Kidney (tissue), 14 donors: ENCODE measurements around the gene PWP1. TPM values are rescaled to one million over a fixed set of nuclear protein-coding genes. Genes with fewer than 3 reads are reported as not detected.

ENCODE experiments used
- DNase-seq, 5 donors: peaks; one replicate each; pipeline ENCODE4 v3.0.0-alpha.2; 2013 to 2020
- FAIRE-seq: peaks from 2 replicates; lab custom pipeline; 2012; peaks lifted over from hg19 to GRCh38; lab: Jason Lieb, UNC
- H3K27ac ChIP-seq, 2 donors: one replicate each; pipeline ENCODE4 v1.7.0; 2013; ENCODE audit warnings: low read depth in 2 of 2, low read length in 2 of 2, inconsistent platforms in 1 of 2
- H3K27me3 ChIP-seq: one replicate; pipeline ENCODE4 v1.7.1; 2013; ENCODE audit warnings: low read length, inconsistent platforms; ENCODE audit not compliant: control insufficient read depth, insufficient read depth
- H3K36me3 ChIP-seq, 3 donors: one replicate each; pipeline versions ENCODE4 v1.7.0 to v1.7.1; 2013; ENCODE audit warnings: low read length in 3 of 3, control low read depth in 1 of 3, inconsistent platforms in 1 of 3; ENCODE audit not compliant: insufficient read depth in 3 of 3, control insufficient read depth in 2 of 3
- H3K4me1 ChIP-seq, 3 donors: one replicate each; pipeline versions ENCODE4 v1.7.0 to v1.7.1; 2013; ENCODE audit warnings: low read length in 3 of 3, inconsistent platforms in 1 of 3, low read depth in 1 of 3; ENCODE audit not compliant: control insufficient read depth in 2 of 3, insufficient read depth in 2 of 3
- H3K4me3 ChIP-seq, 3 donors: one replicate each; pipeline versions ENCODE4 v1.7.0 to v1.8.1; 2013; ENCODE audit warnings: low read length in 3 of 3, control low read depth in 1 of 3, inconsistent platforms in 1 of 3
- H3K9ac ChIP-seq, 3 donors: one replicate each; pipeline versions ENCODE4 v1.7.0 to v1.7.1; 2013; ENCODE audit warnings: low read length in 3 of 3, control low read depth in 1 of 3, inconsistent platforms in 1 of 3
- H3K9me3 ChIP-seq, 3 donors: one replicate each; pipeline versions ENCODE4 v1.7.0 to v1.7.1; 2013; ENCODE audit warnings: low read length in 3 of 3, control low read depth in 1 of 3, inconsistent platforms in 1 of 3; ENCODE audit not compliant: control insufficient read depth in 2 of 3, insufficient read depth in 1 of 3
- intact Hi-C: fragments of 100-400 bp; cut with DNase I; formaldehyde crosslinking; loops from one replicate; pipeline ENCODE4 v1.11.1; 2022
- polyA plus RNA-seq: library from polyadenylated mRNA; stranded (reverse); fragments of 350-450 nt; fragmentation: Illumina TruSeq; extraction: RNeasy Lipid Tissue Mini Kit (QIAGEN cat#74804); gene quantifications from one replicate; pipeline ENCODE4 v1.2.3, GENCODE V29; 2014; ENCODE audit warnings: low read depth, low replicate concordance; ENCODE audit not compliant: insufficient read depth
- total RNA-seq: library from RNA; stranded (reverse); fragmentation: NEBNext Ultra II Directional; extraction: Animal tissue kit (Norgen Biotek cat#: 25700); gene quantifications from one replicate; pipeline ENCODE4 v1.2.1, GENCODE V29; 2021
- TF ChIP-seq, protein P1 (sequence below): IDR thresholded peaks from 3 replicates; pipeline ENCODE4 v1.5.1; 2012; ENCODE audit warnings: mild to moderate bottlenecking, moderate library complexity, borderline replicate concordance; ENCODE audit not compliant: insufficient read depth; ENCODE audit errors: extremely low read depth
- donor health status: control.
- donor health status: control.
- donor health status: control.
- donor health status: control.
- donor health status: control.
- donor health status: DM: yes; HTN: yes; CAD: no.
- donor health status: Normal renal cell carcinoma (clear cell type).

The PWP1 gene
- total and polyA plus RNA-seq, 2 donors from 2014 or later: 27.4 to 28.8 TPM

DNA sequence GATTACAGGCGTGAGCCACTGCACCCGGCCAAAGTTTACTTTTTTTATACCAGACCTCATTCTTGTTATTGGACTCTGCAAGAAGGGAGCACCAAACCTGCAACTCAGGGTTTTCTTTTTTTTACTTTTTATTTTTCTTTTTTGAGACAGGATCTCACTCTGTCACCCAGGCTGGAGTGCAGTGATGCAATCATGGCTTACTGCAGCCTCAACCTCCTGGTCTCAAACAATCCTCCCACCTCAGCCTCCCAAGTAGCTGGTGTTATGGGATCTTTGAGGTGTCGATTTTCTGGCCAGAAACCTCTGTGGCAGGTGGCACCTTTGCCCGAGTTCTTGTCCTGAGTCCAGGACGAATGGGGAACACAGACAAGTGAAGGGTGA is 4.2 kb upstream of the PWP1 start:
- FAIRE-seq (no peak), DNase-seq (no peak)
- Histone ChIP-seq H3K27ac (no peak overlapping the region), H3K27me3 (no peaks in the 10 kb centered on the region), H3K36me3 (no peaks in the 10 kb centered on the region), H3K4me3 (no peak overlapping the region), H3K4me1 (peaks cover 0 to 10% (median 0%) of the 10 kb centered on the region in 3 donors), H3K9me3 (no peaks in the 10 kb centered on the region), H3K9ac (no peak overlapping the region)
- intact Hi-C loops: no loop called here
- TF ChIP-seq, protein P1, sequence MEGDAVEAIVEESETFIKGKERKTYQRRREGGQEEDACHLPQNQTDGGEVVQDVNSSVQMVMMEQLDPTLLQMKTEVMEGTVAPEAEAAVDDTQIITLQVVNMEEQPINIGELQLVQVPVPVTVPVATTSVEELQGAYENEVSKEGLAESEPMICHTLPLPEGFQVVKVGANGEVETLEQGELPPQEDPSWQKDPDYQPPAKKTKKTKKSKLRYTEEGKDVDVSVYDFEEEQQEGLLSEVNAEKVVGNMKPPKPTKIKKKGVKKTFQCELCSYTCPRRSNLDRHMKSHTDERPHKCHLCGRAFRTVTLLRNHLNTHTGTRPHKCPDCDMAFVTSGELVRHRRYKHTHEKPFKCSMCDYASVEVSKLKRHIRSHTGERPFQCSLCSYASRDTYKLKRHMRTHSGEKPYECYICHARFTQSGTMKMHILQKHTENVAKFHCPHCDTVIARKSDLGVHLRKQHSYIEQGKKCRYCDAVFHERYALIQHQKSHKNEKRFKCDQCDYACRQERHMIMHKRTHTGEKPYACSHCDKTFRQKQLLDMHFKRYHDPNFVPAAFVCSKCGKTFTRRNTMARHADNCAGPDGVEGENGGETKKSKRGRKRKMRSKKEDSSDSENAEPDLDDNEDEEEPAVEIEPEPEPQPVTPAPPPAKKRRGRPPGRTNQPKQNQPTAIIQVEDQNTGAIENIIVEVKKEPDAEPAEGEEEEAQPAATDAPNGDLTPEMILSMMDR: no peak

DNA sequence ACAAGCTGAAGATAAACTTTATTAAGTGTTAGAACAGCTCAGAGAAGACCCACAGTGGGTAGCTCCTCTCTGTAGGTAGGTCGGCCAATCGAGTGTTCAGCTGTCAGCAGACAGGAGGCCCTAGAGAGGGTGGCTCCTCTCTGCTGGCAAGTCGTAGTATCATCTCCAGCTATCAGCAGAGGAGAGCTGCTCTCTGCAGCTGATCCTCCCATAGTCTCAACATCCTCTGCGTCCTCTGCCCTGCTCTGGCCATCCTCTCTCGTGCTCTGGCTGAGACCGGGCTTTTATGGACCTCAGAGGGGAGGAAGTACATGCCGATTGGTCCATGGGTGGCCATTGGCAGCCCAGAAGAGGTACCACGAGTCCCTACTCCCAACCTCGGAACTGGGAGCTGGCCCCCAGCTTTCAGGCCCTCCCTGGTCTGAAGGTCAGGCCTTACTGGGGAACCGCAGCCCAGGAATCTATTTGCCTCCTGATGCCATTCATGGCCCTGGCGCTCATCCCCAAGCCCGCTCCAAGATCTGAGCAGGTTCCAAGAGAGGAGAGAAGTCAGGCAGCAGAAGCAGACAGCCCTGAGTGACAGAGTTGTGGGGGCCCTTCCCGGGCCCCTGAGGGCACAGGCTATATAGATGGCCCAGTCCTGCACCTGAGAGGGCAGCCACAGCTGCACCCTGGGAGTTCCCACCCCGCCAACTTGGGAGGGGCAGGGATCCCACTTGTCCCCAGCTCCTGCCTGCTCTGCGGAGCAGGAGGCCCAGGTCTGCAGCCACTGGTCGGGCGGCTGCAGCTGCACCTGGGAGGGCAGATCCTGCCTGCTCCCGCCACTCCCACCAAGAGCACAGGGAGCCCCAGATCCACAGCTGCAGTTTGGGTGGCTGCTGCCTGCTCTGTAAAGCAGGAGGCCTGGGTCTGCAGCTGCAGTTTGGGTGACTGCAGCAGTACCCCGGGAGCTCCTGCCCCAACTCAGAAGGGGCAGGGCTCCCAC is 3.5 kb upstream of the PWP1 start:
- Histone ChIP-seq H3K27ac (no peak overlapping the region), H3K4me3 (no peak overlapping the region), H3K36me3 (no peaks in the 10 kb centered on the region), H3K27me3 (no peaks in the 10 kb centered on the region), H3K9ac (no peak overlapping the region), H3K4me1 (peaks cover 0 to 11% (median 0%) of the 10 kb centered on the region in 3 donors), H3K9me3 (no peaks in the 10 kb centered on the region)
- intact Hi-C loops: no loop called here
- TF ChIP-seq, protein P1: no peak
- DNase-seq (no peak), FAIRE-seq (no peak)

DNA sequence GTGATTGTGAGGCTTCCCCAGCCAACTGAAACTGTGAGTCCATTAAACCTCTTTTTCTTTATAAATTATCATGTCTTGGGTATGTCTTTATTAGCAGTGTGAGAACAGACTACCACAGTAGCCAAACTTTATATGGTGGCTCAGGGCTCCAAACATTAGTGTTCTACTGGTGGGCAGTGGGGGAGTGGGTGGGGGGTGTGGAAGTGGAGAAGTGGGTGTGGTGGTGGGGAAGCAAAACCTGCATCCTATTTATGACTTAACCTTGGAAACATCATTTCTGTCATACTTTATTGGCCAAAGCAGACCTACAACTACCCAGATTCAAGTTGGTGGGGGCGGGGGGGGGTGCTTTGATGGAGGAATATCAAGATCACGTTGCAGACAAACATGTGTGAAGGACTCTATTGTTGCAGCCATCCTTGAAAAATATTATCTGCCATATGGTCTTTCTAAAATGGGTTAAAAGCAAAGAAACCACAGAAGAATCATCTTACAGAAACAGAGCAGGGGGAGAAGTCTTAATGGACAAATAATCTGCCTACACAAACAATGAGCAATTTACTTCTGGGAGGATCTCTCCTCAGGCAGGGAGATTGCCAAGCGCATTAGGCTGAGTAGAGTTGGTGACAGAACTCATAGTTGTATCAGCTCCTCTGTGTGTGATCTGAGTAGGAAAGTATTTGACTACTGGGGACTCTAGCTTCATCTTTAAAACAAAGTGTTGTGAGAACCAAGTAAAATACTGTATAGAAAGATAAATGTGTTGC is 1.4 kb upstream of the PWP1 start:
- H3K4me3 ChIP-seq: peak overlapping the region in 2 of 3 donors; percentile 86 to 95
- H3K4me1 ChIP-seq: peaks cover 0 to 11% (median 0%) of the 10 kb centered on the region in 3 donors
- intact Hi-C loops: no loop called here
- H3K27ac ChIP-seq: no peak overlapping the region
- peaks cover 0 to 8% (median 0%) of the 10 kb centered on the region in 3 donors for H3K36me3 ChIP-seq
- no peak for FAIRE-seq
- H3K9me3 ChIP-seq: no peaks in the 10 kb centered on the region
- H3K27me3 ChIP-seq: no peaks in the 10 kb centered on the region
- TF ChIP-seq, protein P1: no peak
- no peak overlapping the region for H3K9ac ChIP-seq
- no peak for DNase-seq
